ENCODE data around the gene LSM7.

Gene LSM7

GRCh38 chr19:2333807-2334211 lies 5.4 kb upstream of the LSM7 start:
- no peak for TF ChIP-seq CTCF (IDR thresholded peaks at IDR 0.05)

- TF ChIP-seq CTCF (IDR thresholded peaks at IDR 0.05), result no peak
Measured at GRCh38 chr19:2333027-2333806, 4.8 kb upstream of the LSM7 start.

GRCh38 chr19:2332341-2333026 lies 4.1 kb upstream of the LSM7 start:
- no peak for TF ChIP-seq CTCF (IDR thresholded peaks at IDR 0.05)

- no peak for TF ChIP-seq CTCF (IDR thresholded peaks at IDR 0.05)
Measured at GRCh38 chr19:2331601-2332246, 3.3 kb upstream of the LSM7 start.

- no peak for TF ChIP-seq CTCF (IDR thresholded peaks at IDR 0.05)
Measured at GRCh38 chr19:2330632-2331284, 2.4 kb upstream of the LSM7 start.

- TF ChIP-seq CTCF (IDR thresholded peaks at IDR 0.05), result no peak
Measured at GRCh38 chr19:2330255-2330631, 1.9 kb upstream of the LSM7 start.

- TF ChIP-seq CTCF (IDR thresholded peaks at IDR 0.05), result no peak
Measured at GRCh38 chr19:2329501-2329916, 1.1 kb upstream of the LSM7 start.

All from LNCAP (cell line).